CD4-positive, alpha-beta T cell treated with Interleukin-4 for 1 hour (primary cell): ENCODE measurements around the gene RPL34.
"Not testable (repeated sequence)": the region's sequence is repeated elsewhere in the genome, so short reads cannot be mapped to it uniquely, and the experiment has no call there.

ENCODE experiments used
- DNase-seq, 2 donors: peaks; one replicate each; pipeline ENCODE4 v3.0.0-alpha.2; 2020 to 2022

The RPL34 gene

DNA sequence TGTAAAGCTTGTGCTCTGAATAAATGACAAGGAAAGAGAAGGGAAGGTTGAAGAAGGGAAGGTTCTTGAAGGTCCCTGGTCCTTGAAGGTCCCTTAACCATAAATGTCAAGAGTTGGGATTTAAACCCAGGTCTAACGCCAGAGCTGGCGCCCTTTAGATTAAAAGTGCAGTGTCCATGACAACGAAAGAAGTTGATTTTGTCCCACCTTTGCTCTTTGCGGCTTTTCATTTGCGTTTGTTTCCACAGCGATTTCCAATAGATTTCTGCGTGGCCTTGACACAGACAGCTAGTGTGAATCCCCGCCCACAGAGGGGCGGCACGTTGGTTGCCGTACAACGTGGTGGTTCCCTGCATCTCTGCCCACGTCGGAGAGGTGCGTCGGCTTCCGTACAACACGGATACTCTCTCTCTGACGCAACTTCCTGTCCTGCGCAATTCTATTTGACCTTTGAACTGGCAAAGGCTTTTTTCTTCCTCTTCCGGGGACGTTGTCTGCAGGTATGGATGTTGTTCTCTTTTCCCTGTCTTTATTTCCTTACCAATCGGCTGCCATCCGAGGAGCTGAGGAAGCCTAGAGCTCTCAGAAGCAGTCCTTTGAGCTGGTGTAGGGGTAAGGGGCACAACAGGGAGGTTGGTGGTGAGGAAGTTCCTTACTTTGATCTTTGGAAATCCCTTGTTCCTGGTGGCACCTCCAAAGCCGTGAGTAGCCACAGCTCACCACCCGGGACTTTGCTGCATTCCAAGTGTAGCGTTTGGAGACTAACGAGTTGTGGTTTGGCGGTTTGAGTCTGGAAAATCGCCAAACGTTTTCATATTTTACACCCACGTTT, at the start of gene RPL34:
RPL34 (plus strand) TSS at position 476 of the 832 bp plus-strand sequence. CDS start 1,384 bp downstream, outside the sequence.
- peak; percentile 98 for DNase-seq

- no peak for DNase-seq
Observed at GRCh38 chr4:108570993-108571569, 49.3 kb upstream of the RPL34 start.

GRCh38 chr4:108574402-108574801, 46.0 kb upstream of the RPL34 start:
- no peak for DNase-seq

DNA sequence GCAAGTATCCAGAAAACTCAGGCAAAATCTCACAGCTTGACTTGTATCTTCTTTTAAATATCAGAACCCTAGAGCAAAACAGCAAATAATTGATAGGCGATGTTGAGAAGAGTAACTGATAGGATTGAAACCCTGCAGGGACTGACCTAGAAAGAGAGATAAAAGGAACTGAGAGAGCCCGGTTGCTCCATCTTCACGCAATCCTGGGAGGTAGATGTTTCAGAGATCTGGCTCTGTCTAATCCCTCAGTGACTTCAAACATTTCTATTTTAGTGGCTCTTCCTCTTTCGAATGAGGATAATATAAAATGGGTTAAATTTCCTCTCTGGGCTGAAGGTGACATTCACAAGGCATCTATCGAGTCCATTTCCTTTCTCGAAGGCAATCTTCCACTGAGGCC, 39.3 kb upstream of the RPL34 start:
- no peak for DNase-seq

DNA sequence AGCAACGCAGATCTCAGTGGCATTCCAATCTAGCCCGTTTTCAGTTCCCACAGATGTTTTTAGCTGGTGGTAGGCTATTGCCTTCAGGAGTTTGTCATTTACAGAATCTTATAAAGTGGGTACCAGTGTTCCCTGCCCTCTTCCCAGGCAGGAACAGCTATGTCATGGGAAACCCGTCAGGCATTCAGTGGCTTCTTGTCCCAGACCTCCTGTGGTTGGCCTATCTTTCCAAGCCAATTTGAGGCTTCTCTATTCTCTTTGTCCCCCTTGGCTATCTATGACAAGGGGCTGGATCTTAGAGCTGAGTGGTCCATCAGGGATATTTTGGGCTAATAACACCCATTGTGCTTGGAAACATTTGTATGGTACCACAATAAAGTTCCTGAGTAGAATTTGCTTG, 33.6 kb upstream of the RPL34 start:
- DNase-seq, result no peak

DNA sequence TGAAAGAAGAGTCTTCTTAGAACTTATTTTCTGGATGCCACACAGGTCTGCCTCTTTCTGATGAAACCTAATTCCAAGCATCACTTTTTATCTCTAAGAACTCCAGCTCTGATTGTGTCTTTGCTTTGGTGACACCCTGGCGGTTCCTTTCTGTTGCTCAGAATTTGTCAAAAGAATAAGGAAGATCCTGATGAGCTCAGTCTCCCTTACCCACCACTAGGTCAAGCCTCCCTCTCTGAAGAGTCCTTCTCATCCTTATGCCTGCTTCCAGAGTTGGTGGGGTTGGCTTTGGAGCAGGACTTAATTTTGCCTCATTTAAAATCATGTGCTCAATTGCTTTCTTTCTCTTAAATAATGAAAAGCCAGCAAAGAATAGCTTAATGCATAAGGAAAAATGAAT, 31.5 kb upstream of the RPL34 start:
- DNase-seq, result no peak

GRCh38 chr4:108589961-108590360, 30.4 kb upstream of the RPL34 start:
- DNase-seq, result no peak

DNA sequence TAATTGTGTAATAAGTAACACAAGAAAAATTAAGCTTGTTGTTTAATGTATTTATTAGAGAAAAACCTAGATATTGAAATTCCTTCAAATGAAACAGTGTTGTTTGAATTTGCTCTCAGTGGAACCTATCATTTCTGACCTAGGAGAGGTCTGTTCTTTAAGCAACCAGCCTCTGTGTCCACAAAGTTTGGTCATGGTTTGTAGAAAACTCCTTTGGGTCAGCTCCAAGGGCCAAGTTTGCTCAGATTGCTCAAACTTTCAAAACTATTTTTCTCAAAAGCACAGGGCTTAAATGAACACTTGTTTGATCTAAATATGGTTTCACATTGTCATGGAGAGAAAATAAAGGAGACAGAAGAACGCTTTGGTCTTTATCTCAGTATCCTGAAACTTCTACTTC, 29.6 kb upstream of the RPL34 start:
- DNase-seq, result no peak

DNA sequence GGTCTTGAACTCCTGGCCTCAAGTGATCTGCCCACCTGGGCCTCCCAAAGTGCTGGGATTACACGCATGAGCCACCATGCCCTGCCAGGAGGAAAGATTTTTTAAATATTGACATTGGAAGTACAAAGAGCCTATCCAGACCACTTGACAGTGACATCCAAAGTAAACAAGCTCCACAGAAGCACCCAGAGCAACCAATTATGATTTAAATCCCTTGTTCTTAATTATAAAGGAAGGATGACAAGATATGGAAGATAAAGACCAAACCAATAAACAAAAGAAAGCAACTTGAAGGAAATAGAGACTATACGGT, 27.7 kb upstream of the RPL34 start:
- no peak for DNase-seq

DNA sequence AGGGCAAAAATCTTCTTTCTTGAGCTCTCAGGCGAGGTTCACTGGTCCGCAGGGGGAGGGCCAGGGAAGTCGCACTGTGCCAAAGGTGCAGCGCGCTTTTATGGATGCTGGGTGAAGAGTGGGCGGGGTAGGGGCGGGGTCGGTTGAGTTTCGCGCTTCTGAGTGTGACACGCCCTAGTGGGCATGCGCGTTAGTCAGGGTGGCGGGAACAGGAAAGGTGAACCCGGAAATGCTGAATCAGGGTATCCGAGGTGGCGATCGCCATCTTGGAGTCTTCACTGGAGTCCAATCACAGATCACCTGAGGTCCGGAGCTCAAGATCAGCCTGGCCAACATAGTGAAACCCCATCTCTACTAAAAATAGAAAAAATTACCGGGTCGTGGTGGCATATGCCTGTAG, 26.1 kb upstream of the RPL34 start:
- DNase-seq, result not testable (repeated sequence)

- no peak for DNase-seq
Observed at GRCh38 chr4:108596344-108596743, 24.0 kb upstream of the RPL34 start.

DNA sequence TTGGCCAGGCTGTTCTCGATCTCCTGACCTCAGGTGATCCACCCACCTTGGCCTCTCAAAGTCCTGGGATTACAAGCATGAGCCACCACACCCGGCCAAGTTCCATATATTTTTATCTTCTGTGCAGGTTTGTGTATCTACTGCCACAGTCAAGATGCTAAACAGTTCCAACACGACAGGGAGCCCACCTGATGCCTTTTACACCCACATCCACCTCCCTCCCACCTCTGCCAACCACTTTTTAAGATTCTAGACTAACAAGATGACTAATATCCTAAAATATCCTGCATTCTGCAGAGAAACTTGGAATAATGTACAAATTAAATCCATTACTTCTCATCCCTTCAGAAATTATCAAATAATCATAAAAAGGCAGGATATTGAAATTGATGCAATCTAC, 19.3 kb upstream of the RPL34 start:
- DNase-seq, result no peak

DNA sequence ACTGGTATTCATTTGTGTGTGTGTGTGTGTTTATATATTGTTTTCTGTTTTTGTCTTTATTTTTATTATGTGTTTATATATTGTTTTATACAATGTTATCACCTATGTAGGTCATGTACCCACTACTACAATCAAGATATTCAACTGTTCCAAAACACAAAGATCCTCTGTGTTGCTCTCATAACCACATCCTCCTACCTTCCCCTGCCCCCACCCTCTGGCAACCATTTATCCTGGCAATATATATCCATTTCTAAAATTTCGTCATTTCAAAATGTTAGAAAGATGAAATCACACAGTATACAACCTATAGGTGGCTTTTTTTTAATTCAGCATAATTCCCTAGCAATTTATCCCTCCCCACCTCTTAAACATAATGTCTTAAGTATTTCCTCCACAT, 18.8 kb upstream of the RPL34 start:
- DNase-seq, result no peak

DNA sequence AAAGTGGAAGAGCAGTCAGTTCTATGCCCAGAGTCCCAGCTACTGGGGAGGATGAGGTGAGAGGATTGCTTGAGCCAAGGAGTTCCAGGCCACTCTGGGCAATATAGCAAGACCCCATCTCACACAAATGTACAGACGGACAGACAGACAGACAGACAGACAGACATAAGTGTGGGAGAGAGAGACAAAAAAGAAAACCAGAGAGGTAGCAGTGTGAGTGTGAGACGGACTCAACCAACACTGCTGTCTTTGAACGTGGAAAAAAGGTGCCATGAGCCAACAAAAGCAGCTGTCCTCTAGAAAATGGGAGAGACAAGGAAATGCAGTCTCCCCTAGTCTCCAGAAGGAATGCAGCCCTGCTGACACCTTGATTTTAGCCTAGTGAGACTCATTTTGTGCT, 18.2 kb upstream of the RPL34 start:
- no peak for DNase-seq

GRCh38 chr4:108607079-108607815, 13.1 kb upstream of the RPL34 start:
- DNase-seq, result no peak

GRCh38 chr4:108611365-108611764, 9.0 kb upstream of the RPL34 start:
- no peak for DNase-seq

GRCh38 chr4:108612365-108612764, 8.0 kb upstream of the RPL34 start:
- DNase-seq, result no peak

DNA sequence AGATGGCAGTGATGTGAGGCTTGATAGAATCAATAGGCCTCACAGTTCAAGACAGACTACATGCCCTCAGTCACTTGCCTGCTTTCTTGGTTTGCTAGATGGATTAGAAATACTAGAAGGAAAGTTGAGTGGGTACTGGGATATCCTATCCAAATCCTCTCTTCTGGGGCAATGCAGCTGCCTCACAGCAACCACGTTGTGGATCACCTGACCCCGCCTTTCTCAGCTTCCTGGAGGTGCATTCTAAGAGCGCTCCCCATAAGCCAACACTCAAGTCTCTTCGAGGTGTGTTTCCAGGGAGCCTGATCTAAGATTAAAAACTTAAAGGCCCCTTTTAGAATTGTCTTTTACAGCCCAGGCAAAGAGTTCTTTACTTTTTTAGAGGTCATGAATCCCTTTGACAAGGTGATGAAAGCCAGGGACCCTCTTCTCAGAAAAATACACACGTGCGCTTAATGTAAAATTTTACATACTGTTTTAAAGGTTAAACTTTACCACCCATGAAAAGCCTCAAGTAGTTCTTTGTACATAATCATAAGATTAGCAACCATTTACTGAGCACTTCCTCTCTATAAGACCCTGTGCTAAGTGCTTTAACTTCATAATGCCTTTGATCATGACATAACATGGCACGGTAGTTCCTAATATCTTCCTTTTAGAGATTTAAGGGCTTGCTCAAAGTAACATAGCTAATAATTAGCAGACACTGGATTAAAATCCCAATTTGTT, 840 bp upstream of the RPL34 start:
- DNase-seq, result peak in 1 of 2 donors; percentile 44

GRCh38 chr4:108620933-108621905, 843 bp downstream of the RPL34 start:
- no peak for DNase-seq

- DNase-seq, result peak in 1 of 2 donors; percentile 19
Observed at GRCh38 chr4:108622022-108622421, 1.6 kb downstream of the RPL34 start.

- DNase-seq, result no peak
Observed at GRCh38 chr4:108622828-108623227, 2.5 kb downstream of the RPL34 start.
